Osteoblast (primary cell): Measurements from ENCODE around the gene TFPI. TPM values are rescaled to one million over a fixed set of nuclear protein-coding genes. Genes with fewer than 3 reads are reported as not detected.

ENCODE experiments used
- DNase-seq: peaks from one replicate; pipeline ENCODE4 v3.0.0; 2011; ENCODE audit warnings: low spot score, mixed read lengths; ENCODE audit not compliant: insufficient read length; ENCODE audit errors: missing footprints
- H2AFZ ChIP-seq: 2 replicates; pipeline ENCODE4 v1.6.0; 2011; ENCODE audit warnings: mild to moderate bottlenecking, low read length
- H3K27ac ChIP-seq: 2 replicates; pipeline ENCODE4 v1.5.1; 2011; ENCODE audit warnings: mild to moderate bottlenecking, low read depth, low read length, moderate library complexity
- H3K27me3 ChIP-seq: 2 replicates; pipeline ENCODE4 v1.6.0; 2012; ENCODE audit warnings: mild to moderate bottlenecking, control low read depth, inconsistent platforms, low read length, moderate library complexity; ENCODE audit not compliant: insufficient read depth
- H3K36me3 ChIP-seq: 2 replicates; pipeline ENCODE4 v1.5.1; 2011; ENCODE audit warnings: mild to moderate bottlenecking, low read length, control low read depth, moderate library complexity; ENCODE audit not compliant: insufficient read depth
- H3K4me1 ChIP-seq: 2 replicates; pipeline ENCODE4 v1.5.1; 2011; ENCODE audit warnings: mild to moderate bottlenecking, low read length, control low read depth, moderate library complexity; ENCODE audit not compliant: insufficient read depth
- H3K4me2 ChIP-seq: 2 replicates; pipeline ENCODE4 v1.6.0; 2011; ENCODE audit warnings: mild to moderate bottlenecking, low read length; ENCODE audit not compliant: insufficient read depth
- H3K4me3 ChIP-seq: fragments of 200-600 bp; sonication (generic); 3 replicates; pipeline ENCODE4 v1.5.1; 2012; ENCODE audit warnings: mild to moderate bottlenecking, low read length, inconsistent platforms; ENCODE audit not compliant: insufficient read depth
- H3K79me2 ChIP-seq: 2 replicates; pipeline ENCODE4 v1.6.0; 2012; ENCODE audit warnings: mild to moderate bottlenecking, low read length, control low read depth, inconsistent platforms; ENCODE audit not compliant: insufficient read depth
- H3K9me3 ChIP-seq: 2 replicates; pipeline ENCODE4 v1.5.1; 2011; ENCODE audit warnings: low read depth, low read length, control low read depth
- H4K20me1 ChIP-seq: 2 replicates; pipeline ENCODE4 v1.6.0; 2012; ENCODE audit warnings: mild to moderate bottlenecking, low read length, control low read depth; ENCODE audit not compliant: insufficient read depth
- CTCF ChIP-seq: IDR thresholded peaks from 2 replicates; pipeline ENCODE4 v1.5.1; 2011; ENCODE audit warnings: mild to moderate bottlenecking, low read depth, low read length, moderate library complexity; ENCODE audit errors: extremely low read depth
- small RNA-seq: library from RNA; depleted of rRNA; stranded (forward); fragments of <200 nt; gene quantifications from one replicate; pipeline ENCODE3, GENCODE V24; 2012
- total RNA-seq: library from RNA; depleted of rRNA; stranded (reverse); fragments of >200 nt; gene quantifications from 2 replicates; pipeline ENCODE4 v1.2.3, GENCODE V29; 2012

The TFPI gene
- total RNA-seq, 1 donor = 123 TPM

GRCh38 chr2:187421519-187421918, 132.7 kb downstream of the TFPI start:
- no peaks in the 10 kb centered on the region for H3K36me3 ChIP-seq
- H3K27ac ChIP-seq = no peak overlapping the region
- no peak overlapping the region for H2AFZ ChIP-seq
- no peak for TF ChIP-seq CTCF
- no peaks in the 10 kb centered on the region for H3K27me3 ChIP-seq
- no peaks in the 10 kb centered on the region for H3K4me1 ChIP-seq
- H3K79me2 ChIP-seq = no peaks in the 10 kb centered on the region
- DNase-seq = no peak
- H3K4me2 ChIP-seq = no peak overlapping the region
- no peaks in the 10 kb centered on the region for H3K9me3 ChIP-seq
- H3K4me3 ChIP-seq = no peak overlapping the region
- no peaks in the 10 kb centered on the region for H4K20me1 ChIP-seq

GRCh38 chr2:187419808-187420207, 134.4 kb downstream of the TFPI start:
- Histone ChIP-seq H3K4me1 (no peaks in the 10 kb centered on the region), H2AFZ (no peak overlapping the region), H3K4me2 (no peak overlapping the region), H3K79me2 (no peaks in the 10 kb centered on the region), H3K27ac (no peak overlapping the region), H3K9me3 (no peaks in the 10 kb centered on the region), H4K20me1 (no peaks in the 10 kb centered on the region), H3K4me3 (no peak overlapping the region), H3K36me3 (no peaks in the 10 kb centered on the region), H3K27me3 (no peaks in the 10 kb centered on the region)
- TF ChIP-seq CTCF = no peak
- no peak for DNase-seq

GRCh38 chr2:187415449-187415848, 138.8 kb downstream of the TFPI start:
- Histone ChIP-seq H3K4me1 (no peaks in the 10 kb centered on the region), H3K9me3 (no peaks in the 10 kb centered on the region), H3K4me3 (no peak overlapping the region), H3K36me3 (no peaks in the 10 kb centered on the region), H3K4me2 (no peak overlapping the region), H2AFZ (no peak overlapping the region), H4K20me1 (no peaks in the 10 kb centered on the region), H3K27ac (no peak overlapping the region), H3K79me2 (no peaks in the 10 kb centered on the region), H3K27me3 (no peaks in the 10 kb centered on the region)
- DNase-seq = no peak
- no peak for TF ChIP-seq CTCF

Small RNA genes lying within 50 kb of the gene (small RNA-seq; reads per million reads assigned to genes)
- gene GAPDHP59 = not detected

Other genes with a start within 250 kb of the TFPI start
- gene CALCRL, start 106.2 kb downstream of the TFPI start, total RNA-seq = 5.6 and 7.6 TPM in 2 replicates